Tibial nerve (tissue), 4 donors: ENCODE measurements around the gene SLC6A15. TPM values are rescaled to one million over a fixed set of nuclear protein-coding genes. Genes with fewer than 3 reads are reported as not detected.

Experiments
- DNase-seq, 2 donors: peaks; one replicate each; pipeline ENCODE4 v3.0.0-alpha.2; 2019; ENCODE audit warnings: low spot score in 2 of 2
- H3K27ac ChIP-seq, 4 donors: fragments of 200-600 bp; sonication (generic) in 3 of 4; one replicate each; pipeline ENCODE4 v1.5.1; 2017 to 2019; ENCODE audit warnings: mild to moderate bottlenecking in 1 of 4
- H3K27me3 ChIP-seq, 2 donors: fragments of 200-600 bp; sonication (generic) in 1 of 2; one replicate each; pipeline versions ENCODE4 v1.5.1 to v1.6.0; 2017 to 2019
- H3K36me3 ChIP-seq, 3 donors: fragments of 200-600 bp; sonication (generic); one replicate each; pipeline ENCODE4 v1.5.1; 2018 to 2019
- H3K4me1 ChIP-seq, 4 donors: fragments of 200-600 bp; sonication (generic) in 3 of 4; one replicate each; pipeline ENCODE4 v1.5.1; 2017 to 2019
- H3K4me3 ChIP-seq, 4 donors: fragments of 200-600 bp; sonication (generic) in 3 of 4; one replicate each; pipeline ENCODE4 v1.5.1; 2017 to 2019; ENCODE audit warnings: mild to moderate bottlenecking in 1 of 4, moderate library complexity in 1 of 4
- H3K9me3 ChIP-seq, 4 donors: fragments of 200-600 bp; sonication (generic) in 3 of 4; one replicate each; pipeline ENCODE4 v1.5.1; 2017 to 2019
- CTCF ChIP-seq, 5 experiments: fragments of 200-600 bp in 3 of 5; fragments of 450-650 bp in 2 of 5; sonication (generic) in 3 of 5; IDR thresholded peaks; one replicate each; pipeline ENCODE4 v1.5.1; 2016 to 2019; ENCODE audit warnings: antibody characterized with exemption in 5 of 5, mild to moderate bottlenecking in 3 of 5, moderate library complexity in 2 of 5
- EP300 ChIP-seq, 2 donors: sonication (generic); formaldehyde crosslinking; IDR thresholded peaks; one replicate each; pipeline ENCODE4 v1.6.1; 2017; ENCODE audit warnings: antibody characterized with exemption in 2 of 2, mild to moderate bottlenecking in 1 of 2
- POLR2A ChIP-seq, 2 donors: fragments of 450-650 bp; IDR thresholded peaks; one replicate each; pipeline ENCODE4 v1.6.1; 2017; ENCODE audit warnings: antibody characterized with exemption in 2 of 2, mild to moderate bottlenecking in 2 of 2, moderate library complexity in 2 of 2
- WGBS, 2 donors: methylation state at CpG; one replicate each; pipeline ENCODE4 v1.1.5; 2018; 5-methylcytosine and 5-hydroxymethylcytosine counted together
- total RNA-seq, 4 donors: library from RNA; depleted of rRNA; stranded (reverse); fragments of >200 nt; gene quantifications; one replicate each; pipeline ENCODE4 v1.1.0, GENCODE V29; 2016

The SLC6A15 gene
- total RNA-seq, 4 donors from 2014 or later, result 0.30 to 0.84 (median 0.51) TPM

DNA sequence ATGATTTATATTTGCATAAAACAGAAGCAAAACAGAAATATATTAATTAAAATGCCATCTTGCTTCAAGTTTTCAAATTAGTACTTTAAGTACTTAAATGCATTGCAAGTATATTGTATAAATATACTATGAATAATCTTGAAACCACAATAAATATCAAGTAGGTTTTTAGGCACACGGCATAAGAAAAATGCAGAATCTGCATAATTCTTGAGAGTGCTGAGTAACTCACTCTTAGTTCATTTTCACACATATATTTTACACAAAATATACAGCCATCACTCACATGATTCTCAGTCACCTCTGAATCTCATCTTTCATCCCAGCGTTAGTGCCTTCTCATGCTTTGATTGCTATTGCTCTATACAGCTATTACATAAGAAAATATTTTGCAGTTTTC lies 51.9 kb downstream of the SLC6A15 start:
- H3K27ac ChIP-seq, result no peak overlapping the region
- TF ChIP-seq POLR2A (IDR thresholded peaks at IDR 0.05) (no peak), EP300 (IDR thresholded peaks at IDR 0.05) (no peak), CTCF (IDR thresholded peaks at IDR 0.05) (no peak)
- DNase-seq, result no peak
- H3K27me3 ChIP-seq, result no peaks in the 10 kb centered on the region
- no peaks in the 10 kb centered on the region for H3K9me3 ChIP-seq
- WGBS, 2 donors, result 60 to 71% methylated on average over 2 of the region's 2 CpGs
- no peaks in the 10 kb centered on the region for H3K36me3 ChIP-seq
- H3K4me1 ChIP-seq, result no peaks in the 10 kb centered on the region
- H3K4me3 ChIP-seq, result no peak overlapping the region

DNA sequence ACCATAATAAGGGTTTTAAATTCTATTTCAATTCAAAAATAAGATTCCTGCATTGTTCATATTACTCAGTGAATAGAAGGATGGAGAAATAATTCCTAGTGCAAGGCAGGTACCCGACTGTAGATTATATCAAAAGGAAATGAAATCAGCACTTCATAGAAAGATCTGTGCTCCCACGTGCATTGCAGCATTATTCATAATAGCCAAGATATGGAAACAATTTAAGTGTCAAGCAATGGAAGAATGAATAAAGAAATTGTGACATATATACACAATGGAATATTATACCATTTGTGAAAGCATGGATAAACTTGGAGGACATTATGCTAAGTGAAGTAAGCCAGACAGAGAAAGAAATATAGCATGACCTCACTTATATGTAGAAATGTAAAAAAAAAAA lies 53.8 kb downstream of the SLC6A15 start:
- Histone ChIP-seq H3K4me1 (no peaks in the 10 kb centered on the region), H3K36me3 (no peaks in the 10 kb centered on the region), H3K27me3 (no peaks in the 10 kb centered on the region), H3K27ac (no peak overlapping the region), H3K4me3 (no peak overlapping the region), H3K9me3 (no peaks in the 10 kb centered on the region)
- DNase-seq, result no peak
- 31 to 44% methylated on average over 2 of the region's 2 CpGs for WGBS, 2 donors
- TF ChIP-seq EP300 (IDR thresholded peaks at IDR 0.05) (no peak), CTCF (IDR thresholded peaks at IDR 0.05) (no peak), POLR2A (IDR thresholded peaks at IDR 0.05) (no peak)

DNA sequence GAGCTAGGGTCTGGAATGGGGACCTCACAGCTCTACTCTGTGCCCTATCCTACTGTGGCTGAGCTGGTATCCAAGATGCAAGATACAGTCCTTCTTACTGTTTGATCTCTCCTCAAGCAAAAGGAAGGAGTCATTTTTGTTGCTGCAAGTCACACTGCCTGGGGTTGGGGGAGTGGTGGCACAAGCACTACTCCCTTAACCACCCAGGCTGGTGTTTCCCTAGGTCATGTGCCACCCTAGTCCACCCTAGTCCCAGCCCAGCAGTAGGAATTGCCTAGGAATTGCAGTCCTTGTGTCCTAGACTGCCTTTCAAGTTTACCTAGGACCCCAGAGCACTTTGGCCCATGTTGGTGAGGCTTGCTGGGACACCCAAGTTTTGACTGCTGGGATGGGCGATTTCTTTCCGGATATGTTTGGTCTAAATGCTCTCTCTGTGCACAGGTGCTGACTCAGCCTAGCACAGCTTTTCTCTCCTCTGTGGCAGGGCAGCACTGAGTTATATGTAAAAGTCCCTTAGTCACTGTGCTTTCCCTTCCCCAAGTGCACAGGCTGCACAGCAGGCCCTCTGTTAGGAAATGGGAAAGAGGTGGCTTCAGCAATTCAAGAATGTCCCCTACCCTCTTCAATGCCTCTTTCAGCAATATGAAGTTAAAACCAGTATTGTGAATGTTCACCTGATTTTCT lies 54.9 kb downstream of the SLC6A15 start:
- Histone ChIP-seq H3K27me3 (no peaks in the 10 kb centered on the region), H3K4me1 (no peaks in the 10 kb centered on the region), H3K36me3 (no peaks in the 10 kb centered on the region), H3K27ac (no peak overlapping the region), H3K9me3 (no peaks in the 10 kb centered on the region), H3K4me3 (no peak overlapping the region)
- no peak for DNase-seq
- WGBS, 2 donors, result 96 to 100% methylated on average over 2 of the region's 2 CpGs
- TF ChIP-seq CTCF (IDR thresholded peaks at IDR 0.05), result no peak
- TF ChIP-seq POLR2A (IDR thresholded peaks at IDR 0.05), result no peak
- TF ChIP-seq EP300 (IDR thresholded peaks at IDR 0.05), result no peak

GRCh38 chr12:84856156-84856900 lies 56.3 kb downstream of the SLC6A15 start:
- Histone ChIP-seq H3K4me1 (no peaks in the 10 kb centered on the region), H3K36me3 (no peaks in the 10 kb centered on the region), H3K4me3 (no peak overlapping the region), H3K27ac (no peak overlapping the region), H3K9me3 (no peaks in the 10 kb centered on the region), H3K27me3 (no peaks in the 10 kb centered on the region)
- DNase-seq, result no peak
- TF ChIP-seq EP300 (IDR thresholded peaks at IDR 0.05), result no peak
- TF ChIP-seq POLR2A (IDR thresholded peaks at IDR 0.05), result no peak
- TF ChIP-seq CTCF (IDR thresholded peaks at IDR 0.05), result no peak
- WGBS, 2 donors, result 87 to 88% methylated on average over 1 of the region's 1 CpG

GRCh38 chr12:84843593-84844144 lies 68.9 kb downstream of the SLC6A15 start:
- Histone ChIP-seq H3K4me1 (no peaks in the 10 kb centered on the region), H3K27me3 (no peaks in the 10 kb centered on the region), H3K36me3 (no peaks in the 10 kb centered on the region), H3K4me3 (no peak overlapping the region), H3K27ac (no peak overlapping the region), H3K9me3 (no peaks in the 10 kb centered on the region)
- TF ChIP-seq EP300 (IDR thresholded peaks at IDR 0.05) (no peak), CTCF (IDR thresholded peaks at IDR 0.05) (no peak), POLR2A (IDR thresholded peaks at IDR 0.05) (no peak)
- DNase-seq, result no peak
- 81 to 92% methylated on average over 1 of the region's 1 CpG for WGBS, 2 donors
